ENCODE results near the gene HTRA3.

HTRA3 gene

DNA sequence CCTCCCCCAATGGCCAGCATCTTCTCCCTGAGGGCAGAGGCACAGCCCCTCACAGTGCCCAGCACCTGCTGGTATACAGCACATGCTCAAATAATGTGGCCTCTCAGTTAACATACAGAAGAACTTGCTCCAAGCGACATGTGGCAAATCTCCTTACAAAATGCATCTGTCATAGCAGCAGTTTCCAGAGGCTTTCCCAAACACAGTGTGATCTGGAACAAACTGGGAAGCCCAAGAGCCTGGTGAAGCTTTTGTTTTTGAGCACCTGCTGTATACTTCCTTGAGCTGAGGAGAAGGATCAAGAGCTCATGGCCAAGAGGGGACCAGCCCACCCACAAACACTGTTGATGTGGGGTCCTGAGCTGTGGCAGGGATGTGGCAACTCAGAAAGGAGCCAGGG lies 34.8 kb upstream of the HTRA3 start:
- DNase-seq (ENCODE audit: low spot score): no peak

DNA sequence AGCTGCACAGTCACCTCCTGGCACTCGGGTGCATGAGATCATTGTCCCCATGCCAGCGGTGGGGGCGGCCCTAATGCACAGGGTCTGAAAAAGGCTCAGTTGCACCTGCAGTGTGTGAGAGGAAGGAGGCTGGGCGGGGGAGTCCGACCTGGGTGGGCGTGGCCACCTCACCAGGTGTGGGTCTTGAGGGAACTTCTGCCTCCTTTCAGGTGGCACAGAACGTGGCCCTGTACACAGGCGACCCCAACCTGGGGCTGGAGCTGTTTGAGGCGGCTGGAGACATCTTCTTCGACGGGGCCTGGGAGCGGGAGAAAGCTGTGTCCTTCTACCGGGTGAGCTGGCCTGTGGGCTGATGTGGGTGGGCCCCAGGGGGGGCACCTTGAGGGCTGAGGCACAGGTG lies 34.3 kb upstream of the HTRA3 start:
- DNase-seq (ENCODE audit: low spot score): no peak

DNA sequence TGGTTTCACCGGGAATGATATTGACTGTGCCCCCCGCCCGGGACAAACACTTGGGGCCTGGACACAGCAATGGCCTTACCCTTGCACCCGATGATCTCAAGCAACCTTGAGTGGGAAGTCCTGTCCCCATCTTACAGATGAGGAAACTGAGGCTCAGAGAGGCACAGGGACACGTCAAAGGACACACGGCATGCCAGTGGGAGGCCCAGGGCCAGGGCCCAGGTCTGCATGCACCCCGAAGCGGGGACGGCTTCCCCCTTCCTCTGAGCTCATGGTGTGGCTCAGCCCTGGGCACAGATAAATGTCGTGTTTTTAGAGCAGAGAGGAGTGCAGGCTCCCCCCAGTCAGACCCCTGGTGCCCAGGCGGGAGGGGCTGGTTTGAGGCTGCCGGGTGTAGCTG lies 33.9 kb upstream of the HTRA3 start:
- DNase-seq (ENCODE audit: low spot score): no peak

- no peak for DNase-seq (ENCODE audit: low spot score)
Measured at GRCh38 chr4:8236106-8236919, 33.2 kb upstream of the HTRA3 start.

GRCh38 chr4:8236920-8237195 lies 32.7 kb upstream of the HTRA3 start:
- DNase-seq (ENCODE audit: low spot score): no peak

DNA sequence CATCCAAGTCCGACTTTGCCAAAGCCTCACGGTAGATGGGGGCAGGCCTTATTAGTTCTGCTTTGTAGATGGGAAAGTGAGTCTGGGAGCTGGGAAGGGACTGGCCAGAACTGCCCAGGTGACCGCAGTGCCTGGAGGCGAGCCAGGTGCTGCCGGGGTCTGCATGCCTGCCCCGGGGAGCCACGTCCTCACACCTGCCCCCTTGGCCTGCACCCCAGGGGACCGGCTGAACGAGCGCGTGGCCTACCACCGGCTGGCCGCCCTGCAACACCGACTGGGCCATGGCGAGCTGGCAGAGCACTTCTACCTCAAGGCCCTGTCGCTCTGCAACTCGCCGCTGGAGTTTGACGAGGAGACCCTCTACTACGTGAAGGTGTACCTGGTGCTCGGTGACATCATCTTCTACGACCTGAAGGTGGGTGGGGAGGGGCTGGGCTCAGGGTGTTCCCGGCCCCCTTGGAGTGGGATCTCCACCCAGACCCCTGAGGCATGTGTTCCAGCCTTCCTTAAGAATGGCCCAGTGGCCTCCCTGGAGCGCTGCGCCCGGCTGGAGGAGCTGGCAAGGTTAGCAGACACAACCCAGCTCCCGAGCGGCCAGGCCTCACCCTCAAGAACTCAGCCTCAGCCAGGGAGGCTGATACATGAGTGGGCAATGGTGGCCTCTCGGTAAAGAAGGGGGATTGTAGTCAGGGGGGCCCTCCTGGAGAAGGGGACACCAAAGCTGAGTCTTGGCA lies 32.1 kb upstream of the HTRA3 start:
- no peak for DNase-seq (ENCODE audit: low spot score)

DNA sequence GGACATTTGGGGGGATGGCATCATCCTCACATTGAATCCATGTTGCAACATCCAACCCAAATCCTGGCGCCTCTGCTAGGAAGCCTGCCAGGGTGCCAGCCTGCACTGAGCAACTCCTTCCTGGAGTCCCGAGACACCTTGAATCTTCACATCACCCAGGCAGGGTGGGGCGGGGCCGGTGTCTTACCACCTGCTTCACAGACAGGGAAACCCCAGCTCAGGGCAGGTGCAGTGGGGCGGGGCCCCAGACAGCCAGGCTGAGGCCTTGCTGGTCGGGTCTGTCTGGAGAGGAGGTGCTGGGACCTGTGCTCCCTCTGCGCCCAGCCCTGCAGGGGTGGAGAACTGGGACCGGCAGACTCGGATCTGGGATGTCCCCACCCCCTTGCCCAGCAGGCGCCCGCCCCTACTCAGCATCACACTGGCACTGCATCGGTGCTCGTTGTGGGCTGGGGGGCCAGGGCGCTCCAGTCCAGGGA lies 31.5 kb upstream of the HTRA3 start:
- peak; percentile 58 for DNase-seq (ENCODE audit: low spot score)

DNA sequence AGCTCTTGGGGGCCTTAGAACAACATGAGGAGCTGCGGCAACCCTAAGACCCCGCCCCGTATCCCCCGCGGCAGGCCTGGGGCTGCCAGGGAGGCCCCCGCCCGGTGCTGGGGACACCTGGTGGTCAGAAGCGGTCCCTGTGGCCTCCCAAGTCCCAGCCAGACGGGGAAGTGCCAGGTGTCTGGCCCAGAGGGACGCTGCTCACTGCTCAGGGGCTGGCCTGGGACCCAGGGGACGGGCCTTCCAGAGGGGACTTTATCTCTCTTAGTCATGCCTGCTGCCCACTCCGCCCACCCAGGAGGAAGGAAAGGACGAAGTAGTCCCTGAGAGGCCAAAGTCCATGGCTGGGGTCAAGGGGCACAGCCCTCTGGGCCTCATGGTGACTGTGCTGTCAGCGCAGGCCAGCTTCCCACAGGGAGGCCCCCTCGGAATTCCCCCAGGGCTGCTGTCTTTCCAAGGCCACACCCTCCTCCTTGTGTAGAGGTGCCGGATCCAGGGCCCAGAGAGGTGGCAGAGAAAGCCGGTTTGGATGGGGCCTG lies 31.0 kb upstream of the HTRA3 start:
- DNase-seq (ENCODE audit: low spot score): peak; percentile 94

- no peak for DNase-seq (ENCODE audit: low spot score)
Measured at GRCh38 chr4:8239226-8239625, 30.3 kb upstream of the HTRA3 start.

DNA sequence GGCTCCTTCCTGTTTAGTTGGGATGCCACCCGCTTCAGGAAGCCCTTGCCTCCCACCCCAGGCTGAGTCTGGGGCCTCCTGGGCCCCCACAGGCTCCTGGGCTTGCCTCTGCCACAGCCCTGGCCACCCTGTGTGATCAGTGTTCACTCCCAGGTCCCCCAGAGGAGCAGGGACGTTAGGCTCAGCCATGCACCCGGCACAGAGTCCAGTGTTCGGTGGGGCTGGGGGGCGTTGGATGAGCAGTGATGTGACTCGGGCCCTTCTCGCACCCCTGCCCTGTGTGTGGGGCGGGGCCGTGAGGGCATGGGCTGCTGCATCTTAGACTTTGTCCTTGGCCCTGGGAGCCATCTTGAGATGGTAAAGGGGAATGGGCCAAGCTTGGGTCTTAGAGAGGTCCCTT lies 29.9 kb upstream of the HTRA3 start:
- no peak for DNase-seq (ENCODE audit: low spot score)

- no peak for DNase-seq (ENCODE audit: low spot score)
Measured at GRCh38 chr4:8240211-8241041, 29.1 kb upstream of the HTRA3 start.

- no peak for DNase-seq (ENCODE audit: low spot score)
Measured at GRCh38 chr4:8241211-8241779, 28.3 kb upstream of the HTRA3 start.

- DNase-seq (ENCODE audit: low spot score): peak; percentile 98
Measured at GRCh38 chr4:8241895-8242696, 27.5 kb upstream of the HTRA3 start.

DNA sequence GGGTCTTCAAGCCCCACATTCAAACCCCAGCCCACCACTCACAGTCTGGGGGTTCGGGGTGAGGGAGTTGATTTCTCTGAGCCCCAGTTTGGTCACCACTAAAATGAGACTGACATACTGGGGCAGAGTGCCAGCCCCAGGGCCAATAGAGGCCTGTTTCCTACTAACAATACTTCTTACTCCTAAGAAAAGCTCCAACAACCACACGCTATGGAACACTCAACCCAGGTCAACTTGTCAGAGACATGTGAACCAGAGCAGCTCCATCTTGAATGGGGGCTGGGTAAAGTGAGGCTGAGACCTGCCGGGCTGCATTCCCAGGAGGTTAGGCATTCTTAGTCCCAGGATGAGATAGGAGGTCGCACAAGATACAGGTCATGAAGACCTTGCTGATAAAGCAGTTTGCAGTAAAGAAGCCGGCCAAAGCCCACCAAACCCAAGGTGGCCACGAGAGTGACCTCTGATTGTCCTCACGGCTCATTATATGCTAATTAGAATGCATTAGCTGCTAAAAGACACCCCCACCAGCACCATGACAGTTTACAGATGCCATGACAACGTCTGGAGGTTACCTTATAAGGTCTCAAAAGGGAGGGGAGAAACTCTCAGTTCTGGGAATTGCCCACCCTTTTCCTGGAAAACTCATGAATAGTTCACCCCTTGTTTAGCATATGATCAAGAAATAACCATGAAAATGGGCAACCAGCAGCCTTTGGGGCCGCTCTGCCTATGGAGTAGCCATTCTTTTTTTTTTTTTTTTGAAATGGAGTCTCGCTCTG lies 26.6 kb upstream of the HTRA3 start:
- DNase-seq (ENCODE audit: low spot score): no peak

DNA sequence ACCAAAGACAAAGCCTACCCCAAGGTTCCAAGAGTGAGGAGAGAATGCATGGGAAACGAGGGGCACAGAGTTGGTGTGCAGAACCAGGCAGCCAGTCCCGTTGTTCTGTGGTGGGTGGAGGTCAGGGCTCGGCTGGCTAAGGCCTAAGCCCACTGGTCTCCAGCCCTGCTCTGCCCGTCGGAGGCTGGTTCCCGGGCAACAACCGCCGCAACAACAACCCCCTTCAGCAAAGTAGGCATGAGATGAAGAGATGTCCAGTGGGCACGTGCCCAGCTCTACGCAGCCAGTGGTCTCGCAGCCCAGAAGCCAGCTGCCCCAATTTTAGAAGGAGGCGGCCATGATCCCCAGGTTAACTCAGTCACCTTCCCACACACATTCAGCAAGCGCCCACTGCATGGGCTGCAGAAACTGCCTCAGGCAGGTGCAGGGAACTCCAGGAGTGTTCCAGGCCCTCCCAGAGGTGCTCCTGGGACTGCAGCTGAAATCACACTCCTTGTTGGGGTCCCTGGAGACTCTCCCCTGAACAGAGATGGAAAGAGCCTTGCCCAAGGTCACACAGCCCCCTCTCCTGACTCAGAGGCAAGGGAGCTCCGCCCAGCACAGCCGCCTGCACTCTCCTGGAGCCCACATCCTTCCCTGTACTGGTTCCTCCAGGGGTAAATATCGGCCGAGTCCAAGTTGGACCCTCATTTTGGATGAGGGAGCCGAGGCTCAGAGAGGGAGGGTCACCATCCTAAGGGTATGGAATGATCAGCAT lies 25.4 kb upstream of the HTRA3 start:
- DNase-seq (ENCODE audit: low spot score): no peak

DNA sequence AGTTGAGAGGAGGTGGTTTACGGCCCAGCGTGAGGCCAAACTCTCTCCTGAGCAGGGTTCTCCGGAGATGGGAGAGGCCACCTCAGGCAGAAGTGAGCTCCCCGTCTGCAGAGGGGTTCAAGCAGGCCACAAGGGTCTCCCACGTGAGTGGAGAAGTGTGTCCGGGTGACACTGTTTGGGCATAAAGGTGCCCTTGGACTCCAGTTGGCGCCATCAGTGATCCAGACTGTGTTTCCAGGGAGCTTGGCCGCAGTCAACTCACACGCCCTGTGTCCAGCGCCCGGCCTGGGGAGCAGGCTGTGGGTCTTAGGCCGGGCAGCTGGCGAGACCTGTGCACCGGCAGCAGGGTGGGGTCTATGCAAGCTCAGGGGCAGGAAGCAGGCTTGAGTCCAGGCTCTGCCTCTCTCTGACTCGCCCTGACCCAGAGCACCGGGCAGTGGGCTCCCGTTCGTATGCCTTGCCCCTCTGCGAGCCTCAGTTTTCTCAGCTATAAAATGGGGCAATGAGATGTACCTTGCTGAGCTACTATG lies 24.6 kb upstream of the HTRA3 start:
- no peak for DNase-seq (ENCODE audit: low spot score)

GRCh38 chr4:8245884-8246833 lies 23.4 kb upstream of the HTRA3 start:
- DNase-seq (ENCODE audit: low spot score): no peak

Data from iPS-NIHi11 (cell line).